GM18909 (cell line): ENCODE measurements around the gene PFN2.
A peak's percentile ranks its signal among the peaks of the same experiment; 100 is the strongest.
"Not testable (repeated sequence)": the region's sequence is repeated elsewhere in the genome, so short reads cannot be mapped to it uniquely, and the experiment has no call there.

Experiments used
- ATAC-seq: cut with Tn5 transposase; IDR thresholded peaks from one replicate; pipeline ENCODE4 v1.9.1; 2021; ENCODE audit warnings: mild to moderate bottlenecking; ENCODE audit not compliant: unreplicated experiment, poor library complexity

Gene PFN2

DNA sequence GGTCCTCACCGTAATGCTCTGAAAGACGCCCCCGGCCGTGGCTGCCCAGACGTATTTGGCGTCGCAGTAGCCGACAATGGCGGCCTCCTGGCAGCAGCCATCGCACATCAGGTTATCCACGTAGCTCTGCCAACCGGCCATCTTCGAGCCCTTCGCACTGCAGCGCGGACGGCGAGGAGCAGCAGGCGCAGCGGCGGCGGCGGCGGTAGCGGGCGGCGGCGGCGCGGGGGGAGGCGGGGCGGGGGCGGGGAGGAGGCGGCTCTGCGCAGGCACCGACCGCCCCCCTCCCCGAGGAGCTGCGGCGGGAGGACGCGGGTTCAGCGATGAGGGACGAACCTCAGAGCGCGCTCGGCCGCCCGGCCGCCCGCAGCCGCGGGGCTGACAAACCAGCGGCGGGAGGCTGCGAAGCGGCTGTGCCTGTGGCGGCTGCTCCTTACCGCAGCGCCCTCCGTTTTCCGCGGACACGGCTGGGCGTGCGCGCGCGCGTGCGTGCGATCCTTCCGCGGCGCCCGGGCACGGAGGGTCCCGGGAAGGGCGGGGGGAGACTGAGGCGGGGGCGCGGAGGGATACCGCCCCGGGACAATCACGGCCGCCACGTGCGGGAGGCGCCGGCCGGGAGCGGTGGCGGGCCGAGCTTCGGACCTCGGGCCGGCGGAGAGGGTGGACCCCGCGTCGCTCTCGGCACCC, at the start of gene PFN2:
Gene PFN2, minus strand, starts transcription at position 180 of the 687 bp plus-strand sequence. Its CDS starts 39 bp downstream, at position 141.
- ATAC-seq = peak; percentile 44

- no peak for ATAC-seq
Measured at GRCh38 chr3:150015901-150016300, 45.2 kb upstream of the PFN2 start.

DNA sequence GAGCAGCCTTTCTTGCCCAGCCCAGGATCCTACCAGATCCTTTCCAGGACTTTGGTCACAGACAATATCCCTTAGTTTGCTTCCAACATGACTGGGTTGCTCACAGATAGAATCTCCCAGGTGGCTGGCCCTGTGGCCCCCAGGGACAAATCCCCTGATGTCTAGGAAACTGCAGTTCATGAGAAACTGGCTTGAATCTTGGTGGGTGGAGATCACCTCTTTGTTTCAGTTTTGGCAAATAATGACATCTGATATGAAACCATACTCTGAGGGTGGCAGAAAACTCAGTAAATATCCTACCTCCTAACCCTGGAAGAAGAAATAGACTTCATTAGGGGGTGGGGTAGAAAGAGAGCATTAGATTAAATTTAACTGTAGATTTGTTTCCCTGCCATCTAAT, 44.1 kb upstream of the PFN2 start:
- ATAC-seq = no peak

DNA sequence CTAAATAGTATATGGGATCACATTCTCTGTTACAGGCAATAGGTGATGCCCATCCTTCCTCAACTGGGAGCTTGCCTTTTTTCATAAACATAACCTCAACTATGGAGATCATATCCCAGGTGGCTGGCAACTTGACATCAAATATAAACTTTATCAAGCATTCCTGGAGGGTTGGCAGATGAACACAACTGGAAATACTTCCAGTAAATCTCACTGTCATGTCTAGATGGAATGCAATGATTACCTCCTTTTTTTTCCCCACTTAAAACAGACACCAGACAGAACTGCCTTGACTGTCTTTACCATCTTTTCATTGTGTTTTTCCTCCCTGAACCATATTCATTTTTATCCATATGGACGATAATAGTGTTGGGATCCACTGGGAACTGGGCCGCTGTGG, 43.1 kb upstream of the PFN2 start:
- no peak for ATAC-seq

DNA sequence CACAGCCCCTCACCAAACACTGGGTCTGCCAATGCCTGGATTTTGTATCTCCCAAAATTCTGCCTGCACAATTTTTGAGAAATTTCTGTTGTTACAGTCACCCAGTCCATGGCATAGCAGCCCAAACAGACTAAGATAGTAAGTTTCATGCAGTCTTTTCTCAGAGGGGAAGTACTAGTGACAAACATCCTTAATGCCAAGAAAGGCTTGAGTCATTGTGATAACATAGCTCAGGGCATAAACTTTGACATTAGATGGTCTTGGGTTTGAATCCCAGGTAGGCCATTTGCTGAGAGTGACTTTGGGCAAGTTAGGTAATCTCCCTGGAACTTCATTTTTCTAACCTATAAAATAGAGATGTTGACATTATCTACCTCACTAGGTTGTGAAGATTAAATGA, 36.1 kb upstream of the PFN2 start:
- ATAC-seq = no peak

- ATAC-seq = no peak
Measured at GRCh38 chr3:150005243-150006112, 34.8 kb upstream of the PFN2 start.

GRCh38 chr3:150000641-150001040, 29.9 kb upstream of the PFN2 start:
- ATAC-seq = no peak

GRCh38 chr3:149999421-149999820, 28.7 kb upstream of the PFN2 start:
- ATAC-seq = no peak

DNA sequence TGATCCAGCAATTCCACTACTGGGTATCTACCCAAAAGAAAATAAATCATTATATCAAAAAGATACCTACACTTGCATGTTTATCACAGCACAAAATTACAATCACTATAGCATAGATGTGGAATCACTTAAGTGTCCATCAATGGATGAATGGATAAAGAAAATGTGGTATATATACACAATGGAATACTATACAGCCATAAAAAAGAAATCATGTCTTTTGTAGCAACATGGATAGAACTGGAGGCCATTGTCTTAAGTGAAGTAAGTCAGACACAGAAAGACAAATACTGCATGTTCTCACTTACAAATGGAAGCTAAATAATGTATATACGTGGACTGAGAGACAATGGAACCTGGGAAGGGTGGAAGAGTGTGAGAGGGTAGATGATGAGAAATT, 28.3 kb upstream of the PFN2 start:
- no peak for ATAC-seq

GRCh38 chr3:149992416-149993058, 21.8 kb upstream of the PFN2 start:
- ATAC-seq = no peak

DNA sequence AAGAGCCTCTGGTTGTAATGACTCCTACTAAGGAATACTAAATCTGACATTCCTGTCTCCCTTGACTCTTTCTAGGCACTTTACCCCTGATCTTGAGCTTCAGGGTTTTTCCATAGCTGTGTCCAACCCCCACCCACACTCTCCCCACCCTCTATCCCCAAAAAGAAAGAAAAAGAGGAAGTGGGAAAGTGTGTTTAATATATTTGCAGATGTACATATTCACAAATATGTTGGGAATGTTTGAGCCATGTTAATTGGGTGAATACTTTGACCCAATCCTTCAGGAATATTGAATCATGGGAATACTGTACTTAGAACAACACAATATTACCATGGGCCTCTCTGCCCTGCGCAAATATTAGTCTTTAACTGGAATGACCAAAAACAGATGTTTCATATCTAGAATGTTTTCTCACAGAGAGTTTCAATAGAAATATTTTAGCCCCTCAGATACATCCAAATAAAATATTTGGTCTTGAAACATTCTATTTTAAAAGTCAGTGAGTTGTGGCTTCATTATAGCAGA, 19.8 kb upstream of the PFN2 start:
- no peak for ATAC-seq

DNA sequence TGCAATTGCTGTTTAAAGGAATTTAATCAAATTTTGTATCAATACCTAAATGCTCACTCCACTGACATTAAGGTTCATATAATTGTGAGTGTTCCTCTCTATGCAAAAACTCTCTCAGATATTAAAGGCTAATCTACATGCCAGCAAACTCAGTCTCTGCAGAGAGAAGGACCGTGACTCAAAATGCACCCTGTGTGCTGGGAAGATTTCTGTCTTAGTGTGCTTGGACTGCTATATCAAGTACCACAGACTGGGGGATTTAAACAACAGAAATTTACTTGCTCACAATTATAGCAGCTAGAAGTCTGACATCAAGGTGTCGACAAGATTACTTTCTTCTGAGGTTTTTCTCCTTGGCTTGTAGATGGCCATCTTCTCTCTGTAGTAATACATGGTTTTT, 18.6 kb upstream of the PFN2 start:
- no peak for ATAC-seq

DNA sequence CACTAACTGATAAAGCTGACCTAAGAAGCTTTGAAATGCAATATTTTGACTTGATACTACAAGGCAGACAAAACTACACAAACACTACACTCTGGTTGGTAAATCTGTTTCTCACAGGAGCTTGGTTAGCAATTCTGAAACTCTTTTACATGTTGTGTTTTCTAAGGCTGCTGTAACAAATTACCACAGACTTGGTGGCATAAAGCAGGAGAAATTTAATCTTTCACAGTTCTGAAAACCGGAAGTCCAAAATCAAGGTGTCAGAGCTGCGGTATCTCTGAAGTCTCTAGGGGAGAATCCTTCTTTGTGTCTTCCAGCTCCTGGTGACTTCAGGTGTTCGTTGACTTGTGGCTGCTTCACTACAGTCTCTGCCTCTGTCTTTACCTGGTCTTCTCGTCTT, 12.9 kb upstream of the PFN2 start:
- no peak for ATAC-seq

DNA sequence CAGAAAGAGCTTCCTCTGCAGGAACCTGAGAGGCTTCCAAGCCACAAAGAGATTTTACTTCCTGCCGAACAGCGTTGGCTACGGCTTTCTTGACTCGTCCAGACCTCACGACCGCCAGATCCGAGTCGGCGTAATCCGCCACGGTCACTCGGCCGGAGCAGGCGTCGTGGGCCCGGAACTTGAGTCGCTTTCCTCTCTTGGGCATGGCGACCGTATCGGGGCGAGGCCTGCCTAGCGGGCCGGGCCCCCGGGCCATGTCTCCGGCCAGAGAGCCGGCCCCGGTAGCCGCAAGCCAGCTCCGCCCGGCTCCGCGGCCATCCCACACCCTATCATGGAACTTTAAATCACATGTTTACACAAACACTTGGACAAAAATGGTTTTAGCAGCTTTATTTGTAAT, 12.4 kb upstream of the PFN2 start:
- ATAC-seq = not testable (repeated sequence)

DNA sequence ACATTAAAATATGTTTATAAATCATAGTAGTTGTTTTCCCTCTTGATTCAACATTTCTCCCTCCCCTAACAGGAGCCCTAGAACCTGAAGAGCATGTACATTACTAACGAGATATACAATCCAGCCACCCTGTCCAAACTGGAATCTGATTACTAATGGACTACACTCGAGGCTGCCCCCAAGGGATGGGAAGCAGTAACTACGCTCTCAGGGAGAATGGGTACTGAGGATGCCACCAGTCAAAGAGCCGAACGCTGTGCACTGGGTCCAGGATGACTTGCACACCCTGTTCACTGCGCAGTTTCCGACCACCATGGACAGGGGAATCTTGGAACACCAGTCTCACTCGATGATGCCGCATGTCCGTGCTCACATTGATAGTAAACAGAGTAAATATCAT, 11.3 kb upstream of the PFN2 start:
- ATAC-seq = not testable (repeated sequence)

GRCh38 chr3:149977386-149977785, 6.7 kb upstream of the PFN2 start:
- no peak for ATAC-seq

DNA sequence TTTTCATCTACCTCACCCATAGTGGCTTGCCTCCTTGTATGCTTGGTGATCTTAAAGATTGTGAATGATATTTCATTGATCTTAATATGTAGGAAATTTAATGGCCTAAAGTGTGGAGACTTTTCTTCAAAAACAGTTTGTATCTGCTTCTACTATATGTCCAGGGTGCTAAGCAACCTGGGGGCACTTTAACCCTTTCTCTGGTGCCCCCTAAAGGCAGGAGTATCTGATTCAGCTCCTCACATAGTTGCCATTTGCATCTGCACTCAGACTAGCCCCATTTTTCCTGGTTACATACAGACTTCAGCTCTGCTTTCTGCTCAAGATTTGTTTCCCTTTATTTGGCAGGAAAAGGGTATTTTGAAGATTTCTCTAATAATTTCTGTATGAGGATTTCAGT, 5.2 kb upstream of the PFN2 start:
- ATAC-seq = no peak

GRCh38 chr3:149971403-149972075, 844 bp upstream of the PFN2 start:
- peak; percentile 16 for ATAC-seq

- peak; percentile 71 for ATAC-seq
Measured at GRCh38 chr3:149969940-149970715, 567 bp downstream of the PFN2 start.
